GM06990 (cell line): ENCODE data around the gene NTHL1.

Experiments used
- DNase-seq: peaks from one replicate; pipeline ENCODE4 v3.0.0-alpha.2; 2011; ENCODE audit not compliant: insufficient read length; ENCODE audit errors: extremely low read depth
- H3K27me3 ChIP-seq: replicated peaks from 2 replicates; pipeline ENCODE4 v1.6.0; 2011; ENCODE audit warnings: low read length; ENCODE audit not compliant: control insufficient read depth, insufficient read depth
- H3K36me3 ChIP-seq: 2 replicates; pipeline ENCODE4 v1.5.1; 2011; ENCODE audit warnings: low read length; ENCODE audit not compliant: control insufficient read depth, insufficient read depth
- H3K4me3 ChIP-seq: replicated peaks from 2 replicates; pipeline ENCODE4 v1.5.1; 2011; ENCODE audit warnings: low read depth, mild to moderate bottlenecking, control low read depth, low read length
- CTCF ChIP-seq: IDR thresholded peaks from 2 replicates; pipeline ENCODE4 v1.5.1; 2011; ENCODE audit warnings: low read length, control low read depth, mild to moderate bottlenecking, inconsistent platforms; ENCODE audit not compliant: insufficient read depth, poor library complexity, severe bottlenecking

Gene NTHL1

GRCh38 chr16:2082171-2082982 lies 34.7 kb upstream of the NTHL1 start:
- TF ChIP-seq CTCF = no peak
- Histone ChIP-seq H3K27me3 (no peaks in the 10 kb centered on the region), H3K36me3 (peaks cover 33% of the 10 kb centered on the region), H3K4me3 (no peak overlapping the region)
- no peak for DNase-seq

- no peak for TF ChIP-seq CTCF
- Histone ChIP-seq H3K4me3 (no peak overlapping the region), H3K36me3 (peaks cover 30% of the 10 kb centered on the region), H3K27me3 (no peaks in the 10 kb centered on the region)
- no peak for DNase-seq
These were observed 33.8 kb upstream of the NTHL1 start for GRCh38 chr16:2081201-2082084.

- Histone ChIP-seq H3K4me3 (no peak overlapping the region), H3K27me3 (no peaks in the 10 kb centered on the region), H3K36me3 (peaks cover 29% of the 10 kb centered on the region)
- TF ChIP-seq CTCF = no peak
- no peak for DNase-seq
These were observed 32.4 kb upstream of the NTHL1 start for GRCh38 chr16:2079991-2080390.

- Histone ChIP-seq H3K36me3 (peaks cover 26% of the 10 kb centered on the region), H3K4me3 (no peak overlapping the region), H3K27me3 (no peaks in the 10 kb centered on the region)
- TF ChIP-seq CTCF = no peak
- no peak for DNase-seq
These were observed 31.7 kb upstream of the NTHL1 start for GRCh38 chr16:2079311-2079800.

- H3K27me3 ChIP-seq = no peaks in the 10 kb centered on the region
- H3K4me3 ChIP-seq = no peak overlapping the region
- no peak for TF ChIP-seq CTCF
- peaks cover 27% of the 10 kb centered on the region for H3K36me3 ChIP-seq
- no peak for DNase-seq
These were observed 31.1 kb upstream of the NTHL1 start for GRCh38 chr16:2078691-2079090.
